Osteoblast (primary cell): ENCODE results near the gene DSTN. TPM values are rescaled to one million over a fixed set of nuclear protein-coding genes. Genes with fewer than 3 reads are reported as not detected.
A peak's percentile ranks its signal among the peaks of the same experiment; 100 is the strongest.

Experiments
- DNase-seq: peaks from one replicate; pipeline ENCODE4 v3.0.0; 2011; ENCODE audit warnings: low spot score, mixed read lengths; ENCODE audit not compliant: insufficient read length; ENCODE audit errors: missing footprints
- H2AFZ ChIP-seq: 2 replicates; pipeline ENCODE4 v1.6.0; 2011; ENCODE audit warnings: mild to moderate bottlenecking, low read length
- H3K27ac ChIP-seq: 2 replicates; pipeline ENCODE4 v1.5.1; 2011; ENCODE audit warnings: mild to moderate bottlenecking, low read depth, low read length, moderate library complexity
- H3K27me3 ChIP-seq: 2 replicates; pipeline ENCODE4 v1.6.0; 2012; ENCODE audit warnings: mild to moderate bottlenecking, control low read depth, inconsistent platforms, low read length, moderate library complexity; ENCODE audit not compliant: insufficient read depth
- H3K36me3 ChIP-seq: 2 replicates; pipeline ENCODE4 v1.5.1; 2011; ENCODE audit warnings: mild to moderate bottlenecking, low read length, control low read depth, moderate library complexity; ENCODE audit not compliant: insufficient read depth
- H3K4me1 ChIP-seq: 2 replicates; pipeline ENCODE4 v1.5.1; 2011; ENCODE audit warnings: mild to moderate bottlenecking, low read length, control low read depth, moderate library complexity; ENCODE audit not compliant: insufficient read depth
- H3K4me2 ChIP-seq: 2 replicates; pipeline ENCODE4 v1.6.0; 2011; ENCODE audit warnings: mild to moderate bottlenecking, low read length; ENCODE audit not compliant: insufficient read depth
- H3K4me3 ChIP-seq: fragments of 200-600 bp; sonication (generic); 3 replicates; pipeline ENCODE4 v1.5.1; 2012; ENCODE audit warnings: mild to moderate bottlenecking, low read length, inconsistent platforms; ENCODE audit not compliant: insufficient read depth
- H3K79me2 ChIP-seq: 2 replicates; pipeline ENCODE4 v1.6.0; 2012; ENCODE audit warnings: mild to moderate bottlenecking, low read length, control low read depth, inconsistent platforms; ENCODE audit not compliant: insufficient read depth
- H3K9me3 ChIP-seq: 2 replicates; pipeline ENCODE4 v1.5.1; 2011; ENCODE audit warnings: low read depth, low read length, control low read depth
- H4K20me1 ChIP-seq: 2 replicates; pipeline ENCODE4 v1.6.0; 2012; ENCODE audit warnings: mild to moderate bottlenecking, low read length, control low read depth; ENCODE audit not compliant: insufficient read depth
- CTCF ChIP-seq: IDR thresholded peaks from 2 replicates; pipeline ENCODE4 v1.5.1; 2011; ENCODE audit warnings: mild to moderate bottlenecking, low read depth, low read length, moderate library complexity; ENCODE audit errors: extremely low read depth
- total RNA-seq: library from RNA; depleted of rRNA; stranded (reverse); fragments of >200 nt; gene quantifications from 2 replicates; pipeline ENCODE4 v1.2.3, GENCODE V29; 2012

Gene DSTN
- total RNA-seq, 1 donor = 627 TPM

GRCh38 chr20:17617868-17618672 lies 48.2 kb downstream of the DSTN start:
- Histone ChIP-seq H3K9me3 (no peaks in the 10 kb centered on the region), H4K20me1 (peaks cover 54% of the 10 kb centered on the region), H2AFZ (no peak overlapping the region), H3K4me2 (no peak overlapping the region), H3K79me2 (peaks cover 9% of the 10 kb centered on the region), H3K4me1 (peaks cover under 1% of the 10 kb centered on the region), H3K27me3 (no peaks in the 10 kb centered on the region), H3K36me3 (peaks cover 97% of the 10 kb centered on the region), H3K4me3 (no peak overlapping the region), H3K27ac (no peak overlapping the region)
- DNase-seq = peak; percentile 64
- TF ChIP-seq CTCF = no peak

- Histone ChIP-seq H3K9me3 (no peaks in the 10 kb centered on the region), H4K20me1 (peaks cover 59% of the 10 kb centered on the region), H3K27ac (no peak overlapping the region), H3K4me3 (no peak overlapping the region), H2AFZ (no peak overlapping the region), H3K79me2 (peaks cover 14% of the 10 kb centered on the region), H3K36me3 (peaks cover 96% of the 10 kb centered on the region), H3K4me1 (no peaks in the 10 kb centered on the region), H3K27me3 (no peaks in the 10 kb centered on the region), H3K4me2 (no peak overlapping the region)
- no peak for TF ChIP-seq CTCF
- no peak for DNase-seq
These were observed 48.8 kb downstream of the DSTN start for GRCh38 chr20:17618673-17619013.

GRCh38 chr20:17619351-17620093 lies 49.6 kb downstream of the DSTN start:
- H3K4me3 ChIP-seq = no peak overlapping the region
- peaks cover 98% of the 10 kb centered on the region for H3K36me3 ChIP-seq
- TF ChIP-seq CTCF = no peak
- no peak overlapping the region for H3K4me2 ChIP-seq
- H3K79me2 ChIP-seq = peaks cover 21% of the 10 kb centered on the region
- H3K9me3 ChIP-seq = no peaks in the 10 kb centered on the region
- no peaks in the 10 kb centered on the region for H3K4me1 ChIP-seq
- H3K27me3 ChIP-seq = no peaks in the 10 kb centered on the region
- peak; percentile 78 for DNase-seq
- no peak overlapping the region for H3K27ac ChIP-seq
- H4K20me1 ChIP-seq = peaks cover 58% of the 10 kb centered on the region
- H2AFZ ChIP-seq = no peak overlapping the region
